GM19438 (cell line): ENCODE results near the gene MGAT3.
"Not testable (repeated sequence)": the region's sequence is repeated elsewhere in the genome, so short reads cannot be mapped to it uniquely, and the experiment has no call there.

Experiments used
- ATAC-seq: cut with Tn5 transposase; IDR thresholded peaks from one replicate; pipeline ENCODE4 v1.9.1; 2021; ENCODE audit warnings: low read depth; ENCODE audit not compliant: unreplicated experiment

The MGAT3 gene, protein sequence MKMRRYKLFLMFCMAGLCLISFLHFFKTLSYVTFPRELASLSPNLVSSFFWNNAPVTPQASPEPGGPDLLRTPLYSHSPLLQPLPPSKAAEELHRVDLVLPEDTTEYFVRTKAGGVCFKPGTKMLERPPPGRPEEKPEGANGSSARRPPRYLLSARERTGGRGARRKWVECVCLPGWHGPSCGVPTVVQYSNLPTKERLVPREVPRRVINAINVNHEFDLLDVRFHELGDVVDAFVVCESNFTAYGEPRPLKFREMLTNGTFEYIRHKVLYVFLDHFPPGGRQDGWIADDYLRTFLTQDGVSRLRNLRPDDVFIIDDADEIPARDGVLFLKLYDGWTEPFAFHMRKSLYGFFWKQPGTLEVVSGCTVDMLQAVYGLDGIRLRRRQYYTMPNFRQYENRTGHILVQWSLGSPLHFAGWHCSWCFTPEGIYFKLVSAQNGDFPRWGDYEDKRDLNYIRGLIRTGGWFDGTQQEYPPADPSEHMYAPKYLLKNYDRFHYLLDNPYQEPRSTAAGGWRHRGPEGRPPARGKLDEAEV

GRCh38 chr22:39456522-39457197 is at the start of gene MGAT3:
MGAT3 (plus strand) TSS chr22:39457012; CDS start chr22:39487348, 30,336 bp downstream.
- ATAC-seq: no peak

GRCh38 chr22:39408173-39408572 is 48.6 kb upstream of the MGAT3 start:
- no peak for ATAC-seq

DNA sequence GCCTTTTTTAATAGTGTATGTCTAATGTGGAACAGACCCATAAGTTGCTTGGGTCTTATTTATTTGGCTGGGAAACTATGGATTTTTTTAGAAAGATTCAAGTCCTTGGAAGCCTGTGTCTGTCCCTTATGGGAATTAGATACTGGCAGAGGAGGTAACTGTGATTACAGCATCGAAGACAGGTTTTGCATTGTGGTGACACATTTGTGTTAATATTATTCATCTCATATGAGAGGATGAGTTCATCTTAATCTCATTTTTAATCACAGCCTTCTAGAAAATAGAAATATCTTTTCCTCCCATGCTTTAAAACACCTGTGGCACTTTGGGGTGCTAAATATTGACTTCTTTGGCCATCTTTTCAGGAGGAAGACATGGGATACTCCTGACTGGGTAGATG is 48.0 kb upstream of the MGAT3 start:
- ATAC-seq: no peak

GRCh38 chr22:39409516-39410029 is 47.2 kb upstream of the MGAT3 start:
- ATAC-seq: no peak

- ATAC-seq: no peak
Measured at GRCh38 chr22:39410264-39410663, 46.5 kb upstream of the MGAT3 start.

DNA sequence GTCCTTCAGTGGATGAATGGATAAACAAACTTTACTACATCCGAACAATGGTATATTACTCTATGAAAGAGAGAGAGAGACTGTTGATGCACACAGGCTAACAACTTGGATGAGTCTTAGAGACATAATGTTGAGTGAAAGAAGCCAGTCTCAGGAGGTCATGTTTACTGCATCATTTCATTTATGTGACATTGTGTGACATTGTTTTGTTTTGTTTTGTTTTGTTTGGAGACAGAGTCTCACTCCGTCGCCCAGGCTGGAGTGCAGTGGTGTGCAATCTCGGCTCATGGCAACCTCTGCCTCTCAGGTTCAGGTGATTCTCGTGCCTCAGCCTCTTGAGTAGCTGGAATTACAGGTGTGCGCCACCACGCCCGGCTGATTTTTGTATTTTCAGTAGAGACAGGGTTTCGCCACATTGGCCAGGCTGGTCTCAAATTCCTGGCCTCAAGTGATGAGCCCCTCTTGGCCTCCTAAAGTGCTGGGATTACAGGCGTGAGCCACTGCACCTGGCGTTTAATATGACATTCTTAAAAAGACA is 44.9 kb upstream of the MGAT3 start:
- not testable (repeated sequence) for ATAC-seq

- ATAC-seq: not testable (repeated sequence)
Measured at GRCh38 chr22:39413204-39413603, 43.6 kb upstream of the MGAT3 start.

DNA sequence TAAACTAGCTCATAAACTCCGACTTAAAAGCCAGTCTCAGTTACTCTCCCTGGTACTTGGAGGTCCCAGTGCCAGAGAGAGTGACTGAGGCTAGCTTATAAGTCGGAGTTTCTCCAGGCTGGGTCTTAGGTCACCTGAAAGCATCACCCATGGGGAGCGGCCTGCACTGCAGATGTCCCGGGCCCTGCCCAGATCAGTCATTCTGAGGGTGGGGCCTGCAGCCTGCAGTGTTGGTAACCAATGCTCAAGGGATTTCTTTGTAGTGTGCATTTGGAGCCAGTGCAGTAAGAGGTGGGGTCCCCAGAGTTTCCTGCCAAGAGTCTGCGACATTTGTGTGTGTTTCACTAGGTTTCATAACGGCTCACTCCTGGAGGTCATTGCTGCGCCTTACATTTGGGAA is 42.4 kb upstream of the MGAT3 start:
- no peak for ATAC-seq

GRCh38 chr22:39414886-39415285 is 41.9 kb upstream of the MGAT3 start:
- no peak for ATAC-seq

DNA sequence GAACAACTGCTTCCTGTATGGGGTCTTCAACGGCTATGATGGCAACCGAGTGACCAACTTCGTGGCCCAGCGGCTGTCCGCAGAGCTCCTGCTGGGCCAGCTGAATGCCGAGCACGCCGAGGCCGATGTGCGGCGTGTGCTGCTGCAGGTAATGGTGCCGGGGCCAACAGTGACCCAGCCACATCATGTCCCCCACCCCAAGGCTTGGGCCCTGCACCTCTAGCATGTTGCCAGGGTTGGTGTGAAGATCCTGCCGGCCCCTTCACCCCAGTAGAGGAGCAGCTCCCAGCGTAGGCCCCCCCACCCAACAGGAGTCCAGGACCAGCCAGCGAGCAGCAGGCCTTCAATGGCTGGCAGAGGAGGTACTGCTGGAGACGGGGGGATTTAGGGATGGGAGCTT is 41.3 kb upstream of the MGAT3 start:
- ATAC-seq: no peak

GRCh38 chr22:39416319-39416718 is 40.5 kb upstream of the MGAT3 start:
- ATAC-seq: no peak

- no peak for ATAC-seq
Measured at GRCh38 chr22:39417641-39418040, 39.2 kb upstream of the MGAT3 start.

- no peak for ATAC-seq
Measured at GRCh38 chr22:39418696-39419095, 38.1 kb upstream of the MGAT3 start.

GRCh38 chr22:39419096-39419495 is 37.7 kb upstream of the MGAT3 start:
- no peak for ATAC-seq

GRCh38 chr22:39419911-39420310 is 36.9 kb upstream of the MGAT3 start:
- ATAC-seq: no peak

DNA sequence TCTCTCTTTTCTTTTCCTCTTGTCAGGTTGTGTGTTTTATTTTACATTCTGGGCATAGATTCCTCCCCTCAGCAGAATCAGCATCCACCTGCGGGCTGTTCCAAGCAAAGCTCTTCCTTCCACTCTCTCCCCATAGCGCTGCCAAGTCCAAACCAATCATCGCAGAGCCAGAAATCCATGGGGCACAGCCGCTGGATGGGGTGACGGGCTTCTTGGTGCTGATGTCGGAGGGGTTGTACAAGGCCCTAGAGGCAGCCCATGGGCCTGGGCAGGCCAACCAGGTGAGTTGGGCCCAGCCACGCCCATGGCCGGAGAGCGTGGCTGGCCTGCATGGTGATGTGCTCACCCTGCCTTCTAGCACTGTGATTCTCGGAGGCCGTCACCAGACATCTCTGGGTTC is 35.1 kb upstream of the MGAT3 start:
- ATAC-seq: no peak

DNA sequence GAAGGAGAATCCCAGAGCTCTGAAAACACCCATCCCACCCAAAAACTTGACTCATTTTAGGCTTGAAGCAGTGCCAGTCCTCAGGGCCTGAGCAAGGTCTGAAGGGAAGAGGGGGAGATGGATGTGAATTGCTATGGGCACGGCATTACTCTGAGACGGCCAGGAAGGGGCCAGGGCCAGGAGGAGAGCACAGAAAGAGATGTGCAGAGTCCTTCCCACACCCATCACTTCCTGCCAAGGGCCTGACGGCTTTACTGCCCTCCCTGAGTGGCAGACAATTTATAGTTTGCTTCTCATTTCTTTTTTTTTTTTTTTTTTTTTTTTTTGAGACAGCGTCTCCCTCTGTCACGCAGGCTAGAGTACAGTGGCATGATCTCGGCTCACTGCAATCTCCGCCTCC is 34.7 kb upstream of the MGAT3 start:
- no peak for ATAC-seq

GRCh38 chr22:39422721-39423120 is 34.1 kb upstream of the MGAT3 start:
- ATAC-seq: no peak

DNA sequence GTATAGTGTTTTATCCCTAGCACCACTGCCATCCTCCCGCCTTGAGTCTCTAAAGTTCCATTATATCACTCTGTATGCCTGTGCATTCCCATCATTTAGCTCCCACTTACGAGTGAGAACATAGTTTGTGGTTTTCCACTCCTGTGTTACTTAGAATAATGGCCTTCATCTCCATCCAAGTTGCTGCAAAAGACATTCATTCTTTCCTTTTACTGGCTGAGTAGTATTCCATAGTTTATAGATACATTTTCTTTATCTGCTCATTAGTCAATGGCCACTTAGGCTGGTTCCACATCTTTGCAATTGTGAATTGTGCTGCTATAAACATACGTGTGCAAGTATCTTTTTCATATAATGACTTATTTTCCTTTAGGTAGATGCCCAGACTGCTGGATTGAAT is 32.8 kb upstream of the MGAT3 start:
- ATAC-seq: no peak

- ATAC-seq: no peak
Measured at GRCh38 chr22:39426380-39427043, 30.3 kb upstream of the MGAT3 start.
